GM18870 (cell line): ENCODE results near the gene DSP.

Source experiments
- ATAC-seq: cut with Tn5 transposase; IDR thresholded peaks from one replicate; pipeline ENCODE4 v1.9.1; 2021; ENCODE audit warnings: moderate library complexity; ENCODE audit not compliant: unreplicated experiment

DSP gene

DNA sequence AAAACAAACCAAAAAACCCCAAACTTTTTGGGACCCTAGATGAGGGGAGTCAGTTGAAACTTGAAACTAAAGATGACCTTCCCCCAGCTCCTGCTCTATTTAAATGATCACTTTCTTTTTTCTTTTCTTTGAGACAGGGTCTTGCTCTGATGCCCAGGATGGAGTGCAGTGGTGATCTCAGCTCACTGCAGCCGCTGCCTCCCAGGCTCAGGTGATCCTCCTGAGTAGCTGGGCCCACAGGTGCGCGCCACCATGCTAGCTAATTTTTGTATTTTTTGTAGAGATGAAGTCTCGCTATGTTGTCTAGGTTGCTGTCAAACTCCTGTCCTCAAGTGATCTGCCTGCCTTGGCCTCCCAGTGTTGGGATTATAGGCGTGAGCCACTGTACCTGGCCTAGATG is 7.3 kb upstream of the DSP start:
- ATAC-seq: no peak

DNA sequence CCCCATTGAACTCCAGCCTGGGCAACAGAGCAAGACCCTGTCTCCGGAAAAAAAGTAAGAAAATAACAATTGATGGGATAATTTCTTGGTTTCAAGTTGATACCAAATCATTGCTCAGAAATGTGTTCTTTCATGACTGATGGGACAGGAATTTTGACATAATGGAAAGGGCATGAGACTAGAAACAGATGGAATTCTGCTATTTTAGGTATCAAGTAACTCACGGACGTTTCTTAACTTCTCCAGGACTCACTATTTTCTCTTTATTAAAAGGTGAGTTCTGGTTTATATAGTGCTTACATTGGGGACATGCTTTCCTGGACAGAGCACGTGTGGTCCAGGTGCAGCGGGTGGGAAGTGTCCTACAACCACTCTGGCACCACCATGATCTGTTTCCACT is 6.0 kb upstream of the DSP start:
- no peak for ATAC-seq

DNA sequence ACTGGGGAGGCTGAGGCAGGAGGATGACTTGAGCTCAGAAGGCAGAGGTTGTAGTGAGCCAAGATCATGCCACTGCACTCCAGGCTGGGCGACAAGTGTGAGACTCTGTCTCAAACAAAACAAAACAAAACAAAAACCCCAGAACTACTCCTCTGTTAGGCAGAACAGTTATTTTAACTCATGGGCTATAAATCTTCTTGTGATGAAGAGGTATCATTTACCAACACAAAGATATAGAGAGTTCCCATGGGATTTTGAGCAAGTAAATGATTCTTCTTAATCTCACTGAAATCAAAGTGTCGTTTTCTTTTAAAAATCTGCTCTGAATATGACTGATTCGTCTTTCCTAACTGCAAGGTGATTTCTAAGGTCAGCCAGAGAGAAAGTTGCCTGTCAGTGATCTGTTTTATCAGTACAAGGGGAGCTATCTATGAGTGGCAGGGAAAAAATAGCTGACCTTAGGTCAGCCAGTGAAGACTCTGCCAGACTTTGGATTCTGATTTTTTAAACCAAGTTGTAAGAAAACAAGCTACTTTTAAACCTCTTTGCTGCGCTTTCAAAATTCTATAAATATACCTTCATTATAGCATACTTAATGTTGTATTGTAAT is 3.8 kb upstream of the DSP start:
- ATAC-seq: no peak

DNA sequence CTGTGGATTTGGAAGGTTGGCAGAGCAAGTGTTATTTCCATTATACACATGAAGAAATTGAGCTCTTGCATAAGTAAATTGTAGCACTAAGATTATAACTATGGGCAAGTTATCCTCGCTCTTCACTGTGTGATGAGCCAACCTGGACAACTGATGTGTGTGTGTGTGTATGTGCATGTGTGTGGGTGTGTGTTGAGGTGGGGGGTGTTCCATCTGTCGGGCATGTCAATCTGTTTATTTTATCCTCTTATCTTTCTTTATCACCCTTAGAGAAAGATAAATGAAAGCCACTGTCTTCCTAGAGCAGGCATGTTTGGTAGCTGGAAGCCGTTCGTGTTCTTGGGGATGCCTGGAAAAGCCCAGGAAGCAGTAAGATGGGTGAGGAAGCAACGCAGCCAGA is 3.0 kb upstream of the DSP start:
- ATAC-seq: no peak

DNA sequence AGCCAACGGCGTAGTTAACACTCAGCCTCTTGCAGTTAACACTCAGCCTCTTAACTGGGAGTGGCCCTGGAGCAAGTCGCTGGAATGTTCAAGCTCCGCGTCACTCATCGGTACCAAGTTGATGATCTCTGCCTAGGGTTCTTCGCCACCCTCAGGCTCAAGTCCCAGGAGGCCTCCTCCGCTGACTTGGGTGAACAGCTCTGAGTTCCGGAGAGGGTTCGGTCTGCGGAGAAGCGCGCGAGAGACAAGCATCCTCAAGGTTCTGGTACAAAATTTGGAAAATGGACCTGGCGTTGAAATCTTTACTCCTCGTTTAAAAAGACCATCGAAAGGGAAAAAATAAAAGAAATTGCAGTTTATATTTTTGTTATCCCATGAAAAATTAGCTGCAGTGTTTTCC is 876 bp upstream of the DSP start:
- ATAC-seq: no peak

DNA sequence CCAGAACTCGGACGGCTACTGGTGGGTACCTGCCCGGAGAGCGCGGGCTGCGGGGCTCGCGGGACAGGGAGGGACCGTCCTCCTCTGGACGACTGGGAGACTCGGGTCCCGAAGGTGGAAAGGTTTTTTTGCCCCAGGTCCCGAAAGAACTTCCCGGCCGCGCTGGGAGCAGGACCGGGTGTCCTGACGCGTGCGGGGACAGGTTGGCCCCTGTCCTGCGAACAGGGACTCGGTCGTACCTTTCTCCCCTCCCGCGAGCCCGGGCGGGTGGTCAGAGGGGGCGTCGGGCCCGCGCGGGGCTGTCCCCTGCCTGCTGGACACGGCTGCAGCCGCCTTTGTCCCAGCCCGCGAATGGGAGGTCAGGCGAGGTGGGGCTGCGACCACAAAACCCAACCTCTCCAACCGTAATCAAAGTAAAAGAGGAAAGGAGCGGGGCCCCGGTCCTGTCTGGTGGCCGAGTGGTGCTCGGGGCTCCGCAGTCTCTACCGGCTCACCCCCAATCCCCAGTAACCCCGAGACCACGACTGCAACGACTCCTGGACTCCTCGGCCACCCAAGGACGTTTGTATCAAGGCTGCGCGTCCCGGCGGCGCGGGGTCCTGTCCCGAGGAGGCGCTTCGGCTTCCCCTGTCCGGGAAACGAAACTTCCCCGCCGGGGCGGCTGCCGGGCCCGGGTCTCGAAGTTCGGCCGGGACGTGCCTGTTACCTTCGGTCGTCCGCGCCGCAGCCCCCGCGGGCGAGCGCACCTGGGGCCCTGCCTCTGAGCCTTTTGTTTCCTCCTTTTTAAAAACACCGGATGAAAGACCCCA is 798 bp downstream of the DSP start:
- ATAC-seq: no peak

DNA sequence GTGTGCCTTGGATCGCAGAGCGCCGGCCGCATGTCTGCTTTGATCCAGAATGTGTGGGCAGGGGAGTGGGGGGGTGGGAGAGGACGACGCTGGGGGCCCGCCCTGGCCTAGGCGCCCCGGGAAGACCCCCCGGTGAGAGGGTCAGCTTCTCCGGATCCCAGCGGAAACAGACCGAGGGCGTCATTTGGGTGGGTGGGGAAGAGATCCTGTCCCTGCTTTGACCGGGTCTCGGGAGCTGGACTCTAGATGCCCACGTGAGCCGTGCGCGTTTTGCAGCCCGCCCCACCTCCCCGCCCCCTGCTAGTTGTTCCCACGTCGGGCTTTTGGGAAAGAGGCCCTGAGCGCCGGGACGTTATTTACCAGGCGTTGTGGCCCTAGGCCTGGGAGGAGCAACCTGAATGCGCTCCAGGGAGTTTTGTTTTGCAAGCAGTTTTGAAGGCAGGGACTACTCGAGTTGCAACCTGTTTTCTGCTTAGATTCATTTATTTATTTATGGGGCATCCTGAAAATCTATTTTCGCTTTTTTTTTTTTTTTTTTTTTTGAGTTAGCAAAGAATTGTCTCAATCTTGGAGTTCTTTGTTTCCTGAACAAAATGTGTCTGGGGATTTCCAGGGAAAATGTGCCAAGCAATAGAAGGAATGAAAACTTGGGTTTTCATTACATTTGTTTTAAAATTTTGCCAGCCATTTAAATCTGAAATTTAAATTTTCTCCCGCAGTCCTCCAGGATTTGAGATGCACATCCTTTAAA is 1.6 kb downstream of the DSP start:
- ATAC-seq: no peak

DNA sequence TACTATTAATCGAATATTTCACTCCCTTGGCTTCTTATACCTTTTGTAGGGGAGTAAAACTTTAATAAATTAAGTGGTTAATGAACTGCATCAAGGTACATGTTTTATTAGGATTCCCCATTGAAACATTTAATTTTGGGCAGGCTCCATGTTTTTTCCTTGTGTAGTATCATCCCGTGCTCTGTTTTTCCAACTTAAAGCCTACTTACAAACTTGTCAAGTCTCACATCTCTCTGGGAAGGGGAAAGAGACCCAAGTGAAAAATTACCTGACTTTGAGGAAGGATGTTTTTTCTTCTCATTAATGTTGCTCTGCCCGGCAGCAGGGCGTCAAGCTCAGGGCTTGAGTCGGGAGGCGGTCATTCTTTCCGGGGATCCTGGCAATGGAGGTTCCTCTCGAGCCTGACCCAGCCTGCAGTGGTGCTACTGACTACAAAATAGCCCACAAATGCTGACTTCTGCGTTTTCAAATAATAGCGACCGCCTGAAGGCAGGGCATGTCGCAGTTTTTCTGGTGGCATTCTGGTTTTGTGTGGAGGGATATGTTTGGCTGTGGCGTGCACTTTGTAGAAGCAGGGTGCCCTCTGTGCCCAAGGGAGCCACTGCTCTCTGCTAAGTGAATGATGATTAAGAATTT is 2.4 kb downstream of the DSP start:
- ATAC-seq: no peak

DNA sequence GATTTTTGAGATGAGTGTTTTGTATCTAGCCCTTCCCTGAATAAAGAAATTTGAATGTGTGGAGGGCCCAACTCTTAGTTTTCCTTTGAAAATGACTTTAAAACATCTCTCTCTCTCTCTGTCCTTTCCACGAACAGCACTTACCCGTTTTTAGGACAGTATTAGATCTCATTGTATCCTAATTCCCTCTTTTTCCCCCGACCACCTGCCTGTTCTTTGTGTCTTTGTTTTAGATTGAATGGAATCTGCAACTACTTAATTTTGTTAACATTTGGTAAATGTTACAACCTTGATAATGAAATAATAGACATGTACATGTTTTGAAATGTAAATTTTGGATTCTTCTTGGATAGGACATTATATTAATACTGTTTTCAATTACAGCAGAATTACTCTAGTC is 3.1 kb downstream of the DSP start:
- ATAC-seq: no peak

DNA sequence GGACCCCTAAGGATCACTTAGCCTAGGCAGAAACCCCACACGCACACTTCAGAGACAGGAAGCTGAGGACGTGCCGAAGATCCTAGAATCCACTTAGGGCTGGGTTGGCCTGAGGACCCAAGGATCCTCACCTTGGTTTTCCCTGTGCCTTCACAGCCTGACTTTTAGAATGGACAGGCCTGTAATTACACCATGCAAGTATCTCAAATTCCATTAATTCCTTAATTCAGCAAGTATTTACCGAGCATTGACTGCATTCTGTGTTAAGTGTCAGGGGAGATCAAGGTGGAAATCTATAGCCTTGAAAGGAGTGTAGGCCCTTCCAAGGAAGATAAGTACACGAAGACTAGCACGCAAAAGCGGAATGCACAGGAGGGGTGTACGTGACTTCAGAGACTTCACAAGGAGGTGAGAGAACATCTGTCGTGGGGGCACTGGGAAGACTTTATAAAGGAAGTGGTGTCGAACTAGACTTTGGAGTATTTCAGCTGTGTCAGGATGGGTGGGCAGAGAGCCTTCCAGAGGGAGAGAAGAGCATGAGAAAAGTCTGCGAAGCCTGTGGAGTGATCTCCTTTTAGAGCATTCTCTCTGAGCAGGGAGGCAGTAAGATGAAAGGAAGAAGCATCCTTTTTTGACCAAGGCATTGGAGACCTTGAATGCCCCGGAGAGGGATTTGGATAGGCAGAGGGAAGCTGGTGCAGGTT is 4.0 kb downstream of the DSP start:
- ATAC-seq: no peak

DNA sequence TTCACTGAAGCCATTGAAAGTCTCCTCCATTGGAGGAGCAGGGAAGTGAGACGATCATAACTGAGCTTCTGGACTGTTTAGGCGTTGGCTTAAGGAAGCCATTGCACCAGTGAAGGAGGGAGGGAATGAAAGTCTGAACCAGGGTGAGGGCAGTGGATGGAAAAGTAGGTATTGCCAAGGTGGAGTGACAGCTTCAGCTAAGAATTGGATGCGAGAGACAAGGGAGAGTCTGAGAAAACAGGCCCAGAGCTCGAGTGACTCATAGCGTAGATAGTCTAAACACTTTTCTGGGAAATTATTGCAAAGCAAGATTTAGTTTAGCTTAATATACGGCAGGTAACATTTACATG is 4.5 kb downstream of the DSP start:
- ATAC-seq: no peak

DNA sequence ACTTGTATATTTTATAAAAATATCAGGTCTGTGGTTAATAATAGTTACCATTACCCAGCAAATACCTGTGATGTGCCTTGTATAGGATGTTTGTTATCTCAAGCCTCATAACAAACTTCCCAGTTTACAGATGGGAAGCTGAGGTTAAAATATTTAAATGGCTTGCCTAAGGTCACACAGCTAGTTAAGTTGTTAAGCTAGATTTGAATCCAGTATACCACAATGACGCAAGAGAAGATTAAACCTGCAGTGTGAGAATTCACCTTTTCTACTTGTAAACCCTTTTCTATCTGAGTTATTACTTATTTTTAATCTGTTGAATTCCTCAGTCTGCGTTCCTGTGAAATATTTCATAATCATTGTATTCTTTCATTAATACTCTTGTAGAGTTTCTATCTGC is 4.9 kb downstream of the DSP start:
- no peak for ATAC-seq

DNA sequence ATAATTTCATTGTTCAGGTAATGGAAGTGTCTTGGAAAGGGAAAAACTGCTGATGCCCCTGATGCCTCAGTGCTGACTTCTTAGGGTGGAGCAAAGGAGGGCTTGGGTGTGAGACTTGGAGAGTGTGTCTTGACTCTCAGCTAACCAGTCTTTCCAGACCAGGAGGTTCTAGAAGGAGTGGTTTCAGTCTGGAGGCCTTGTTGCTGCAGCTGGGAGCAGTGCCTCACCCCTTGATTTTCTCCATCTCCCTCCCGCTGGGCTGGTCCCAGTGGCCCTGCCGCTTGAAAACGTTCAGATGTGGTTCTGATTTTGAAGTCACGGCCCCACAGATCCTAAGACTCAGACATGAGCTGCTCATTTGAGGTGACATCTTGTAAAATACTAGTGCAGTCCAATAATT is 5.4 kb downstream of the DSP start:
- ATAC-seq: no peak

DNA sequence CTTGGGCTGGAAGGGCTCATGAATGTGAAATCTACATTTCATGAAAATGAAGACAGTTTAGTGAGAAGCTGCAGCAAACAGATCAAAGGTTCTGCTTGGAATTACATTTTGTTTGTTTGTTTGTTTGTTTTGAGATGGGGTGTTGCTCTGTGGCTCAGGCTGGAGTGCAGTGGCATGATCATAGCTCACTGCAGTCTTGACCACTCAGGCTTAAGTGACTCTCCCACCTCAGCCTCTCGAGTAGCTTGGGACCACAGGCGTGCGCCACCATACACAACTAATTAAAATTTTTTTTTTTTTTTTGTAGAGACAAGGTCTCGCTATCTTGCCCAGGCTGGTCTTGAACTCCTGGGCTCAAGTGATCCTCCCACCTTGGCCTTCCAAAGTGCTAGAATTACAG is 5.8 kb downstream of the DSP start:
- no peak for ATAC-seq

DNA sequence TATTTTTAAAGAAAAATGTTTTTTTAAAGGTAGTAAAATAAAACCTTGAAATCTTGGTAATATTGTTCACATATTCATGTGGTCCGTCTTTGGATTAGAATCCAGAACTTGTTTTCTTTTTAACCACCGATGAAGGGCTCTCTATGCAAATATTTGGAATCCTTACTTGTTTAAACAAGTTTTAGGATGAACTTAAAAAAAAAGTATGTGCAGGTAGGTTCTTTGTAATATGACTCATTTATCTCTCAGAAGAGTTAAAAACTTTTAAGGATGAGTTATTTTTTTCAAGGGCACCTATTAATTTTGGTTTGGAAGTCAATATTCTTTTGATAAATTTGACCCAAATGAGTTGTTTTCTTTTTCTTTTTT is 8.9 kb downstream of the DSP start:
- no peak for ATAC-seq

DNA sequence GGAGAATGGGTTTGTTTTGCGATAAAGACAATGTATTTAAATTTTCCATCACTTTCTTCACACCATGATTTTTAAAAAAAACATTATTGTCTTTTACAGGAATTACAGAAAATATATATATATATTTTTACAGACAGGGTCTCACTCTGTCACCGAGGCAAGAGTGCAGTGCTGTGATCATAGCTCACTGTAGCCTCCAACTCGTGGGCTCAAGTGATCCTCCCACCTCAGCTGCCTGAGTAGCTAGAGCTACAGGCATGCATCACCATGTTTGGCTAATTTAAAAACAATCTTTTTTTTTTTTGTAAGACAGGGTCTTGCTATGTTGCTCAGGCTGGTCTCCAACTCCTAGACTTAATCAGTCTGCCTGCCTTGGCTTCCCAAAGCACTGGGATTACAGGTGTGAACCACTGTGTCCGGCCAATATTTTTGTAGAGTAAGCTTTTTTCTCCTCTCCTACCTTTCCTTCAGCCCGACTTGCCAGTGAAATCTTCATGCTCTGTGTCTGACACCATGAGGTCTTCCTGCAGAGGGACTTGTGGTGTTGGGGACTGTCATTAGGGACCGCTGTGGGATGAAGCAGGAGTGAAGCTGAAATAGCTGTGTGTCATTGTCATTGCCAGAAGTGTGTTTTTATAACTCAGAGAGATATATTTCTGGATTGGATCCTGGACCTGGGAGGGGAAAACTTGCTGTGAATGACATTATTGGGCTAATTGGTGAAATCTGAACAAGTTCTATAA is 13.2 kb downstream of the DSP start:
- ATAC-seq: no peak

DNA sequence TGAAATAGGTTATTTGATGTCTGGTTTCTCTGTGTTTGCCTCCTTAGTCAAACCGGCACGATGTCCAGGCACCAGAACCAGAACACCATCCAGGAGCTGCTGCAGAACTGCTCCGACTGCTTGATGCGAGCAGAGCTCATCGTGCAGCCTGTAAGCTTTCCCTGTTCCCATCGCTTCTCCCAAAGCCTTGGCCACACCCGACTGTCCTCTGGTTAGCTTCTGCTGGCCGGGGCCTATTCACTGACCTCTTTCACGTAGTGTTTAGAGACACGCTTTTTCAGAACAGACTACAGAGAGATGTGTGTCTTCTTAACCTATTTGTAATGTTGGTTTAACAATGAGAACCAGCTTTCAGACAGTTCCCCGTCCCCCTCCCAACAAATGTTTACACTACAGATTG is 14.2 kb downstream of the DSP start:
- no peak for ATAC-seq

DNA sequence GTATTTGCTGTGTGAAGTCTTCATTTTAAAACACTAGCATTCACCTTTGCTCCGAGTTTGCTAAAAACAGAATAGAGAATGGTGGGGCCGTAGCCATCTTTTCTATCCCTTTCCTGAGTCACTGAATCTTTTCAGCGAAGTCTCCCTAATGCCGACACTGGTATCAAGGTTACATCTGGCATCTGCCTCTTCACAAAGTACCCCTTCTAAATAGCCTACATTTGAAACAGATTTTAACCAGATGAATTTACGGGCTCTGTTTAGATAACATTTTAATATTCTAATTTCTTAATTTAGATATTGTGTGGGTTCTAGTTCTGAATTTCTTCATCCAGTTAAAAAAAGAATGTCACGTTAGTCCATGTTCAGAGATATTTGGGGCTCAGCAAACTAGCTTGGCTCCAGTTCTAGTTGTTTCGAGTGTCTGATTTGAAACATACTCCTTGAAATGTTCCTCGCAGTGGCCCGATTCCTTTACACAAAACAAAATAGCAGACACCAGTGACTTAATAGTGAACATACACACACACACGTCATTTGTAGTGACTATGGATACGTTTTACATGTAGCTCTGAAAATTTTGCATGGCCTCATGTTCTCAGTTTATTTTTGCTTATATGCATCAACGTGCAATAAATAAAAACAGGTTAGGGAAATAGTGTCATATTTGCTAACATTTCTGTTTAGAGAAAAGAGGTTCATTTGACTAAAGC is 15.1 kb downstream of the DSP start:
- ATAC-seq: no peak

DNA sequence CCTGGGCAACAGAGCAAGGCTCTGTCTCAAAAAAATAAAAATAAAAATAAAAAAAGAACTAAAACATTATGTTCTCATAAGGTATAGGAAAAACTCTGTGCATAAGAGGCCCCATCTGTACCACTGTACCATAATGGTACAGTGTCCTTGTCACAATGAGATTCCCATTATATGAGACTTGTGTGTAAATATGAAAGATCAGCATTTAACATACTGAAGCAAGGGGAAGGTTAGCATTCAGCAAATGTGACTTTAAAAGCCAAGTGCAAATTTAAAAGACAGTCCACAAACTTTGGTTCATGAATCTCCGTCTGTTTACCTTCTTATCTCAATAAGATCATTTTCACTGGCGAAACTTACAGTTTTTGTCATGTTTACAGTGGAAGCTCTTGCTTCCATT is 16.2 kb downstream of the DSP start:
- ATAC-seq: no peak

DNA sequence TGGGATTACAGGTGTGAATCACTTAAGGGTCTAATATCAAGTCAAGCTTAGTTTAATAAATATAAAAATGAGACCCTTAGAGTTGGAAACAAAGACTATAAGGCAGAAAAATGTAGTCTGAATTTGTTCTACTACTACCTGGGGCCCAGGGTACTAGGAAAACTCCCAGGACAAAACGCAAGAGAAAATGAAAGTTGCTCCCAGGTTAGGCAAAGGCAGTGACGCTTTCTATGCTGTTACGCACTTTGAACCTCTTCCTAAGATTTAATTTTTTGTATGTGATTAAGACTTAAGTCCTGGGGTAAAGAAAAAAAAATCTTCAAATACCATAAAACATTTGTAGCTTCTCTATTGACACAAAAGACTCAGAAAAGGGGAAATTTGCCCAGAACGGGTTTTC is 17.3 kb downstream of the DSP start:
- no peak for ATAC-seq
